Thyroid gland (tissue), 4 donors: Measurements from ENCODE around the gene STK11IP.

Source experiments
- CTCF ChIP-seq, 6 experiments: fragments of 200-600 bp in 3 of 6; fragments of 450-650 bp in 3 of 6; sonication (generic) in 3 of 6; IDR thresholded peaks; one replicate each; pipeline ENCODE4 v1.5.1; 2016 to 2019; ENCODE audit warnings: antibody characterized with exemption in 6 of 6, mild to moderate bottlenecking in 2 of 6, inconsistent platforms in 1 of 6, moderate library complexity in 1 of 6
- POLR2A ChIP-seq, 2 donors: fragments of 450-650 bp; IDR thresholded peaks; one replicate each; pipeline ENCODE4 v1.6.1; 2017; ENCODE audit warnings: antibody characterized with exemption in 2 of 2, mild to moderate bottlenecking in 2 of 2, moderate library complexity in 1 of 2

GRCh38 chr2:219631406-219631891, 33.8 kb downstream of the STK11IP start:
- TF ChIP-seq CTCF (IDR thresholded peaks at IDR 0.05) (no peak), POLR2A (IDR thresholded peaks at IDR 0.05) (no peak)
